ENCODE data around the gene LPXN. TPM values are rescaled to one million over a fixed set of nuclear protein-coding genes. Genes with fewer than 3 reads are reported as not detected.

The LPXN gene
- total RNA-seq, 1 donor from 2014 or later: 4.8 TPM

GRCh38 chr11:58502004-58502403 is 73.7 kb downstream of the LPXN start:
- no peak overlapping the region for H3K27ac Mint-ChIP-seq (ENCODE audit: unreplicated experiment)
- H3K36me3 Mint-ChIP-seq (ENCODE audit: low read depth): no peaks in the 10 kb centered on the region
- peaks cover 22% of the 10 kb centered on the region for H3K27me3 Mint-ChIP-seq (ENCODE audit: low read depth)
- H3K9me3 Mint-ChIP-seq (ENCODE audit: low read depth): no peaks in the 10 kb centered on the region
- H3K4me3 Mint-ChIP-seq (ENCODE audit: unreplicated experiment): no peak overlapping the region
- TF ChIP-seq, protein P1, sequence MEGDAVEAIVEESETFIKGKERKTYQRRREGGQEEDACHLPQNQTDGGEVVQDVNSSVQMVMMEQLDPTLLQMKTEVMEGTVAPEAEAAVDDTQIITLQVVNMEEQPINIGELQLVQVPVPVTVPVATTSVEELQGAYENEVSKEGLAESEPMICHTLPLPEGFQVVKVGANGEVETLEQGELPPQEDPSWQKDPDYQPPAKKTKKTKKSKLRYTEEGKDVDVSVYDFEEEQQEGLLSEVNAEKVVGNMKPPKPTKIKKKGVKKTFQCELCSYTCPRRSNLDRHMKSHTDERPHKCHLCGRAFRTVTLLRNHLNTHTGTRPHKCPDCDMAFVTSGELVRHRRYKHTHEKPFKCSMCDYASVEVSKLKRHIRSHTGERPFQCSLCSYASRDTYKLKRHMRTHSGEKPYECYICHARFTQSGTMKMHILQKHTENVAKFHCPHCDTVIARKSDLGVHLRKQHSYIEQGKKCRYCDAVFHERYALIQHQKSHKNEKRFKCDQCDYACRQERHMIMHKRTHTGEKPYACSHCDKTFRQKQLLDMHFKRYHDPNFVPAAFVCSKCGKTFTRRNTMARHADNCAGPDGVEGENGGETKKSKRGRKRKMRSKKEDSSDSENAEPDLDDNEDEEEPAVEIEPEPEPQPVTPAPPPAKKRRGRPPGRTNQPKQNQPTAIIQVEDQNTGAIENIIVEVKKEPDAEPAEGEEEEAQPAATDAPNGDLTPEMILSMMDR (IDR thresholded peaks at IDR 0.05): no peak
- H3K4me1 Mint-ChIP-seq (ENCODE audit: low read depth): no peaks in the 10 kb centered on the region
- no peak for DNase-seq (ENCODE audit: low spot score)

DNA sequence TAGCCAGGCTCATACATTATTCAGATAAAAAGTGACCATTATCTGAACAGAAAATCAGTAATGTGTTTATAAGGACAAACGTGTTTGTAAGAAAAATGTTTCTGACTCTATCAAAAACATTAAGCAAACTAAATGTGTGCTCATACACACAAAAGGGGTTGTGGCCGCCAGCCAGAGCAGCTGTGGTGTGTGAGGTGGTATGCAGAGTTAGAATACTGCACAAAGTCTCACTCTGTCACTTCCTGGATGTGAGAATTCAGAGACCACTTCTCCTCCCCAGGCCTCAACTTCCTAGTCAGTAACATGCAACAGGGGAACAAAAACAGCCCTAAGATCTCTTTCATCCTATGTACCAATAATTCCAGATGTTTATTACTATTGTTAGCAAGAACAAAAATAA is 77.2 kb downstream of the LPXN start:
- no peak for DNase-seq (ENCODE audit: low spot score)
- TF ChIP-seq, protein P1 (IDR thresholded peaks at IDR 0.05): no peak
- no peaks in the 10 kb centered on the region for H3K9me3 Mint-ChIP-seq (ENCODE audit: low read depth)
- no peak overlapping the region for H3K4me3 Mint-ChIP-seq (ENCODE audit: unreplicated experiment)
- peaks cover 16% of the 10 kb centered on the region for H3K27me3 Mint-ChIP-seq (ENCODE audit: low read depth)
- H3K27ac Mint-ChIP-seq (ENCODE audit: unreplicated experiment): no peak overlapping the region
- no peaks in the 10 kb centered on the region for H3K36me3 Mint-ChIP-seq (ENCODE audit: low read depth)
- peaks cover 22% of the 10 kb centered on the region for H3K4me1 Mint-ChIP-seq (ENCODE audit: low read depth)

GRCh38 chr11:58497951-58498350 is 77.7 kb downstream of the LPXN start:
- DNase-seq (ENCODE audit: low spot score): no peak
- Mint-ChIP-seq H3K27ac (ENCODE audit: unreplicated experiment) (no peak overlapping the region), H3K27me3 (ENCODE audit: low read depth) (peaks cover 10% of the 10 kb centered on the region), H3K9me3 (ENCODE audit: low read depth) (no peaks in the 10 kb centered on the region), H3K36me3 (ENCODE audit: low read depth) (no peaks in the 10 kb centered on the region), H3K4me1 (ENCODE audit: low read depth) (peaks cover 23% of the 10 kb centered on the region), H3K4me3 (ENCODE audit: unreplicated experiment) (no peak overlapping the region)
- TF ChIP-seq, protein P1 (IDR thresholded peaks at IDR 0.05): no peak

DNA sequence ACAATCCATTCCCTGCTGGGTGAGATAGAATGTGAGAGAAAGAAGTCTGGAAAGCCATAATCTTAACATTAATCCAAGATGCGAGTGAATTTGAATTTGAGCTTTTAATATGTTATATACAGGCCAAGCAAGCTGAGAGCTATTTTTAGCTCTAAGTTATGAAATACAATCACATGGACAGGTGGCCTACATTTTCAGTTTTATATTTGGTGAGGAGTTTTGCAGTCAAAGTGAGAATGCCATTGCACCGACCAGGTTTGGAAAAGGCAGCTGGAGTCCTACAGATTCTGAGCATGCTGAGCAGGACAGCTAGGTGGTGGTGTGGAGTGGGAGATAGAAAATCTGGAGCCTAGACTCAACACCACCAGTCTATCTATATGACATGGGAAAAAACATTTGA is 79.8 kb downstream of the LPXN start:
- Mint-ChIP-seq H3K4me3 (ENCODE audit: unreplicated experiment) (no peak overlapping the region), H3K27me3 (ENCODE audit: low read depth) (peaks cover 4% of the 10 kb centered on the region), H3K4me1 (ENCODE audit: low read depth) (peaks cover 25% of the 10 kb centered on the region), H3K27ac (ENCODE audit: unreplicated experiment) (no peak overlapping the region), H3K9me3 (ENCODE audit: low read depth) (no peaks in the 10 kb centered on the region), H3K36me3 (ENCODE audit: low read depth) (no peaks in the 10 kb centered on the region)
- TF ChIP-seq, protein P1 (IDR thresholded peaks at IDR 0.05): peak; percentile 13
- no peak for DNase-seq (ENCODE audit: low spot score)

- TF ChIP-seq, protein P1 (IDR thresholded peaks at IDR 0.05): no peak
- Mint-ChIP-seq H3K27me3 (ENCODE audit: low read depth) (peaks cover 1% of the 10 kb centered on the region), H3K4me3 (ENCODE audit: unreplicated experiment) (no peak overlapping the region), H3K36me3 (ENCODE audit: low read depth) (no peaks in the 10 kb centered on the region), H3K4me1 (ENCODE audit: low read depth) (peaks cover 25% of the 10 kb centered on the region), H3K27ac (ENCODE audit: unreplicated experiment) (peak overlapping the region; percentile 90), H3K9me3 (ENCODE audit: low read depth) (no peaks in the 10 kb centered on the region)
- DNase-seq (ENCODE audit: low spot score): no peak
Measured at GRCh38 chr11:58494101-58494500, 81.6 kb downstream of the LPXN start.
